GM13977 (cell line): Measurements from ENCODE around the gene SNCAIP.

ENCODE experiments used
- DNase-seq: peaks from one replicate; pipeline ENCODE4 v3.0.0; 2012; ENCODE audit warnings: low spot score
- in situ Hi-C: fragments of 300-500 bp; cut with MboI; formaldehyde crosslinking; loops from one replicate; pipeline ENCODE4 v1.12.0; 2022; ENCODE audit warnings: low sequenced_read_pairs, low pct_unique_long_range_greater_than_20kb, mixed read lengths, inconsistent platforms; ENCODE audit not compliant: unreplicated experiment
- TF ChIP-seq, protein P1 (sequence below): IDR thresholded peaks from 2 replicates; pipeline ENCODE4 v1.5.1; 2012; ENCODE audit warnings: mild to moderate bottlenecking, control low read depth; ENCODE audit not compliant: insufficient read depth; ENCODE audit errors: extremely low read depth, missing control alignments

Gene SNCAIP

DNA sequence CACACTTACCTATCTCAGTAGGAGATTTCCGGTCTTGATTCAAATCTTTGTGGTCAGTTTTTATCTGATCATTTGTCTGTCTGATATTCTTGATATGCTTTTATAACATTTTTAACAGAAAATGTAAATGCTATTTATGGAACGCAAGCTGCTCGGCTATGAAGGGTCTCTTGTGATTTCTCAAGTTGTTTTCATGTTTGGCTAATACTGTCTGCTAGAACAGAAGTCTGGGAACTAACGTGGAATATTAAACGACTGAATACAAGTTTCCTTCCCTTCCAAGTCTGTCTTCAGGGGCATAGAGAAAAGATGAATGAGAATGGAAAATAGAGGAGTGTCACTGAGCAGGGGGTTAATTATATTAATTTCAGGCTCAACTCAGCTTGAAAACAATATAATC, 27.6 kb downstream of the SNCAIP start:
- TF ChIP-seq, protein P1, sequence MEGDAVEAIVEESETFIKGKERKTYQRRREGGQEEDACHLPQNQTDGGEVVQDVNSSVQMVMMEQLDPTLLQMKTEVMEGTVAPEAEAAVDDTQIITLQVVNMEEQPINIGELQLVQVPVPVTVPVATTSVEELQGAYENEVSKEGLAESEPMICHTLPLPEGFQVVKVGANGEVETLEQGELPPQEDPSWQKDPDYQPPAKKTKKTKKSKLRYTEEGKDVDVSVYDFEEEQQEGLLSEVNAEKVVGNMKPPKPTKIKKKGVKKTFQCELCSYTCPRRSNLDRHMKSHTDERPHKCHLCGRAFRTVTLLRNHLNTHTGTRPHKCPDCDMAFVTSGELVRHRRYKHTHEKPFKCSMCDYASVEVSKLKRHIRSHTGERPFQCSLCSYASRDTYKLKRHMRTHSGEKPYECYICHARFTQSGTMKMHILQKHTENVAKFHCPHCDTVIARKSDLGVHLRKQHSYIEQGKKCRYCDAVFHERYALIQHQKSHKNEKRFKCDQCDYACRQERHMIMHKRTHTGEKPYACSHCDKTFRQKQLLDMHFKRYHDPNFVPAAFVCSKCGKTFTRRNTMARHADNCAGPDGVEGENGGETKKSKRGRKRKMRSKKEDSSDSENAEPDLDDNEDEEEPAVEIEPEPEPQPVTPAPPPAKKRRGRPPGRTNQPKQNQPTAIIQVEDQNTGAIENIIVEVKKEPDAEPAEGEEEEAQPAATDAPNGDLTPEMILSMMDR, result no peak
- DNase-seq, result no peak
- in situ Hi-C loops, result no loop called here

DNA sequence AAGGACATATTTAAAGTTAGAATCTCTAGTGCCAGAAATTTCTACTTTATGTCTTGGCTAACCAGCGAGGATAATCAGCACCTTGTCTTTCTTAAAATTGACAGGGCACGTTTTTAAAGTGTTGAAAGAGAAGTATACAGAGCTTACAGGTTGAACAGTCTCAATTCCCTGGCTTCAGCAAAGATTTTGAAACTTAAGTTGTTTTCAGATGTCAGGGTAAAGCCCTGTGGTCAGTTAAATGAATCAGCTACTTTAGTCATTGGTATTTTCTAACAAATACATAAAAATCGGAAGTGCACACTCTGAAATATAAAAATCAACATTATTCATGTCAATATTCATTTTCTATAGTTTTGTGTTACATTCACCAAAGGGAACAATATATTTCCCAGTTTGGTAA, 29.1 kb downstream of the SNCAIP start:
- DNase-seq, result peak; percentile 8
- in situ Hi-C loops, result no loop called here
- TF ChIP-seq, protein P1, result no peak

DNA sequence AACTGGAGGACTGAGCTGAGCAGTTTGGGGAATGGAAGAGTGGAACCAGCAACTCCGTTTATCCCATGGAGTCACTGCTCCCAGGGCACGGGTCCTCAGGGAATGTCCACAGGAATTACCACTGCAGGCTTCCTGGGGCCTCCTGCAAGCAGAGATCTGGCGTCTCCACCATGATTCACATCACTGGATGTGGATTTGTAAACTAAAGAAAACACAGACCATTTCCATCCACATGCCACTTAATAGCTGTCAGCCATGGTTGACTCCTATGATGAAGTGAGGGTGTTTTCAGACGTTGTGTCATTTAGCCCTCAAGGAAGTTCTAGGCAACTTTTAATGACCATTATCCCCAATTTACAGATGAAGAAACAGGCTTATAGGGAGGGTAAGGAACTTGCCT, 30.2 kb downstream of the SNCAIP start:
- TF ChIP-seq, protein P1, result no peak
- DNase-seq, result no peak
- in situ Hi-C loops, result no loop called here

DNA sequence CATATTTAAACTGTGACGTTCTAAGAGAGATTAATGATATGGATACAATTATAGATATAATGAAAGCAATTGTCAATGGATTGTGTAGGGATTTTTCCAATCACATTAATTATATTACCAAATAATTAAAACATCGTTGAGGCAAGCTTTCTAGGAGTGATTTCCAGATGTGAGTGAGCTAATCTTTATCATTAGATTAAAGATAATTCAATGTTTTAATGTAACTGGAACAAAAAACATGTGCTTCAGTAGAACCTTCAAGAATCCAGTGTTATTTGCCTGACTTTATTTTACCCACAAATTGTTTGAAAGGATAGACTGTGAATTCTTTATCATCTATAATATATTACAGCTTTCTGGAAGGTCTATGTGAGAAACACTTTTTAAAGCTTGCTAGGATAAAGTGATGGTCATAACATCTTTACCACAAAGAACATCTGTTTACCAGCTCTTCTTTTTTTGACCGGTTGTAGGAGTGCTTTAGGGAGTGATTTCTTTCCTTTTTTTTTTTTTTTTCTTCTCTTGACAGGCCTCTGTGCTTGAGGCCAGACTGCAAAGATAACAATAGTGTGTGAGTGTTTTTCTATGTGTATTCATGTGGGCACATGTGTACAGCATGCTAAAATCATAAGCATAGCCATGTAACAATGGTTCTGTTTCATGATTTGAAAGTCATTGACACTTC, 35.0 kb downstream of the SNCAIP start:
- in situ Hi-C loops, result no loop called here
- DNase-seq, result no peak
- TF ChIP-seq, protein P1, result no peak

DNA sequence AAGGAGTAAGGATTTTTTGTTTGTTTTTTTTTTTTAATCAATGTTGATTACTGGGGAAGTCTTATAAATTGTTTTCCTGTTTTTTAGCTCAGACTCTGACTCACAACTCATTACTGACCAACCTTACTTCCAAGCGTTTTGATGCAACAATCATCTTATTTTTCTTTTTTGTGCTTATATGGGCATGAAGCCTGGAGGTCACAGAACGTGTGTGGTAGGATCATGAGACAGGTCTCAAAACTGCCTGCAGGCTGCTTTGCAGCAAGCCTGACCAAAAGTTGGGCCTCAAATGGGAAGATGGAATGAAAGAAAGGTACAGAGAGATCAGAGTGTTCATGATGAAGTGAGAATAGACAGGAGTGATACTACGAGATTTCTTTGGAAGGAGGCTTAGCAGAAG, 38.5 kb downstream of the SNCAIP start:
- in situ Hi-C loops, result no loop called here
- no peak for DNase-seq
- TF ChIP-seq, protein P1, result no peak

DNA sequence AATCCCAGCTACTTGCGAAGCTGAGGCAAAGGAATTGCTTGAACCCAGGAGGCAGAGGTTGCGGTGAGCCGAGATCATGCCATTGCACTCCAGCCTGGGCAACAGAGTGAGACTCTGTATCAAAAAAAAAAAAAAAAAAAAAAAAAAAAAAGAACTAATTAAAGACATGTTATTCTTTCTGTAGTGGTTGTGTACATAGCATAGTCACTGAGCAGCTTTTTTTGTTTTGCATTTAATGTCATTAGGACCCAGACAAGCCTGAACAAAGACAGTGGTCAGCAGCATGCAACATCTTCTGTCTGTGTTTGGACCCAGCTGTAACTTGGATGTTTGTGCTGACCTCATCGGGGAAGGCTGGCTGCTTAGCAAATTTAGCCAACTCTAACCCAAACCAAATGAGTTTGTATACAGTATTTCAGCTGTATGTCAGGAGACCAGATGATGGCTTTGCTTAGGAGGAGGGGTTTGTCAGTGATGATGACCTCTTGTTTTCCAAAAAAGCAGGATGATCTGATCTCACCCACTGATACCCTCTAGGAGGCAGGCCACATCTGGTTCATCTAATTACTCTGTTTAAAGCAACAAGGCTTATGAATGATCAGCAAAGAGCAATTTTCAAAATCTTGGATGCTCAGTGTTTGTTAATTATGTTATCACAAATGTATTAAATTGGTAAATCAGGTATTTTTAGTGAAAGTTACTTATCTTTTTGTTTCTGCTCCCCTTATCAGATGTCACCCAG, 39.5 kb downstream of the SNCAIP start:
- DNase-seq, result no peak
- in situ Hi-C loops, result no loop called here
- TF ChIP-seq, protein P1, result no peak
